Stimulated activated CD8-positive, alpha-beta memory T cell treated with anti-CD3 and anti-CD28 coated beads, Interleukin-15, amount 100 ng/mL, for 48 hours (primary cell): ENCODE data around the gene TMEM181.
"Not testable (repeated sequence)": the region's sequence is repeated elsewhere in the genome, so short reads cannot be mapped to it uniquely, and the experiment has no call there.

Experiments
- DNase-seq, 2 donors: peaks; one replicate each; pipeline ENCODE4 v3.0.0-alpha.2; 2020; ENCODE audit warnings: low read depth in 2 of 2

TMEM181 gene

GRCh38 chr6:158638324-158638854 lies 78.5 kb downstream of the TMEM181 start:
- no peak for DNase-seq

GRCh38 chr6:158639056-158639455 lies 79.2 kb downstream of the TMEM181 start:
- no peak for DNase-seq

GRCh38 chr6:158640519-158640918 lies 80.6 kb downstream of the TMEM181 start:
- no peak for DNase-seq

GRCh38 chr6:158642097-158642601 lies 82.3 kb downstream of the TMEM181 start:
- DNase-seq, result no peak

- no peak for DNase-seq
These were observed 83.9 kb downstream of the TMEM181 start for GRCh38 chr6:158643836-158644230.

GRCh38 chr6:158644231-158645063 lies 84.6 kb downstream of the TMEM181 start, which contains the start of gene DYNLT1:
Gene DYNLT1, minus strand, starts transcription at chr6:158644743. Its CDS starts 35 bp downstream, at chr6:158644708.
- peak; percentile 90 for DNase-seq

GRCh38 chr6:158645064-158646022 lies 85.5 kb downstream of the TMEM181 start:
- DNase-seq, result peak in 1 of 2 donors; percentile 43

GRCh38 chr6:158646023-158646910 lies 86.4 kb downstream of the TMEM181 start:
- DNase-seq, result no peak

- DNase-seq, result no peak
These were observed 87.6 kb downstream of the TMEM181 start for GRCh38 chr6:158647501-158647900.

- DNase-seq, result no peak
These were observed 88.8 kb downstream of the TMEM181 start for GRCh38 chr6:158648682-158649131.

- DNase-seq, result peak; percentile 82 to 87
These were observed 89.6 kb downstream of the TMEM181 start, which contains the start of gene SYTL3 for GRCh38 chr6:158649289-158650143. Gene SYTL3, plus strand, starts transcription at chr6:158650054. Its CDS starts 13,215 bp downstream, at chr6:158663269.

GRCh38 chr6:158651981-158652737 lies 92.3 kb downstream of the TMEM181 start:
- DNase-seq, result not testable (repeated sequence)

GRCh38 chr6:158653577-158654354 lies 93.9 kb downstream of the TMEM181 start:
- DNase-seq, result peak; percentile 82 to 88

GRCh38 chr6:158654498-158654897 lies 94.6 kb downstream of the TMEM181 start:
- no peak for DNase-seq

GRCh38 chr6:158654960-158655489 lies 95.1 kb downstream of the TMEM181 start:
- DNase-seq, result no peak

GRCh38 chr6:158655569-158656450 lies 95.9 kb downstream of the TMEM181 start:
- DNase-seq, result no peak

GRCh38 chr6:158656986-158657385 lies 97.1 kb downstream of the TMEM181 start:
- not testable (repeated sequence) for DNase-seq
